Stimulated activated naive CD8-positive, alpha-beta T cell treated with anti-CD3 and anti-CD28 coated beads, Interleukin-15, amount 100 ng/mL, for 72 hours (primary cell): ENCODE data around the gene FCGR3B.
"Not testable (repeated sequence)": the region's sequence is repeated elsewhere in the genome, so short reads cannot be mapped to it uniquely, and the experiment has no call there.

ENCODE experiments used
- ATAC-seq: fragments of 150-1000 bp; cut with Tn5 transposase; 2 replicates; pipeline ENCODE4 v1.10.0; 2021; ENCODE audit warnings: mild to moderate bottlenecking, moderate library complexity
- DNase-seq, 2 donors: peaks; one replicate each; pipeline ENCODE4 v3.0.0; 2021 to 2022
- H3K27ac Mint-ChIP-seq, 2 donors: one replicate each; pipeline ENCODE4 v1.8.0; 2022; ENCODE audit warnings: mild to moderate bottlenecking in 2 of 2, mixed read lengths in 2 of 2, moderate library complexity in 2 of 2
- H3K27me3 Mint-ChIP-seq: one replicate; pipeline ENCODE4 v1.8.0; 2022; ENCODE audit warnings: mixed read lengths
- H3K4me1 Mint-ChIP-seq: one replicate; pipeline ENCODE4 v1.8.0; 2022; ENCODE audit warnings: mild to moderate bottlenecking, mixed read lengths
- H3K4me3 Mint-ChIP-seq, 2 donors: one replicate each; pipeline ENCODE4 v1.8.0; 2022; ENCODE audit warnings: mild to moderate bottlenecking in 2 of 2, mixed read lengths in 2 of 2, moderate library complexity in 1 of 2
- H3K9me3 Mint-ChIP-seq, 2 donors: one replicate each; pipeline ENCODE4 v1.8.0; 2022; ENCODE audit warnings: mixed read lengths in 2 of 2

The FCGR3B gene

DNA sequence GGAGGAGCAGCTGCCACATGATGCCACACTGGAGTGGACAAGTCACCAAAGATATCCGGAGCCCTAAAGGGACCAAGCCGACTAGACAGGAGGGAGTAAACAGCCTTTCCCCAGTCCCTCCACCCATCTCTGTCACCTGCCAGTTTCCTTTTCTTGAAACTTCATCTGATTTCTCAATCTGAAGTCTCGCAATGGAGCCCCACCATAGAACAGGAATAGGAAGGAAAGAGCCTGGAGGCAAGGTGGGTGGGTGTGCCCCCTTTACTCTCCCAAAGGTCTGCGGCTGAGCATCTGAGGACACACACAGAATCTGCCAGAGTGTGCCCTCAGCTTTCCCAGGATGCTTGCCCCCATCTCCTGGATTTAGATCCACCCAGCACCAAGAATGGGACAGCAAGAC, at the start of gene FCGR3B:
Gene FCGR3B (minus strand): TSS at position 101 of the 400 bp plus-strand sequence. CDS start 82 bp downstream, at position 19.
- Mint-ChIP-seq H3K27me3 (no peaks in the 10 kb centered on the region), H3K9me3 (peaks cover 0 to 5% of the 10 kb centered on the region in 2 donors), H3K4me1 (peaks cover 15% of the 10 kb centered on the region), H3K4me3 (no peak within 1 kb of the TSS), H3K27ac (no peak within 1 kb of the TSS)
- ATAC-seq (no peak), DNase-seq (no peak)

DNA sequence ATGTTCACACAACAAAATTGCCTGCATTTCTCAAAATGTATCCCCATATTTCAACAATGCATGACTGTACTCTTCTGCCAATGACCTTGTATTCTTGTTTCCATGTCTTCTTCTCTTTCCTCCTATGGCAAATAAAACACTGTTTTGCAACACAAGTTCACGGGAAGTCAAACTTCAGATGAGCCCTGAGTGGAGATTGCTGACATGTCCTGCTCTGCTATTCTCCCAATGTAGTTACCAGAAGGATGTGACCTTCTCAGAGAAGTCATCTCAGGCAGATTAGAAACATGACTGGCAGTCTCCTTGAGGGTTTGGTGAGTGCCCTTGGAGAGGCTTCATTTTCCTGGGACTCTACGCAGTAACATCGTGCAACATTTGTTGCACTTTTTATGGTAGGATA, 47.5 kb upstream of the FCGR3B start:
- DNase-seq (no peak), ATAC-seq (no peak)
- Mint-ChIP-seq H3K4me1 (peaks cover 11% of the 10 kb centered on the region), H3K27ac (no peak overlapping the region), H3K4me3 (no peak overlapping the region), H3K27me3 (peaks cover 11% of the 10 kb centered on the region), H3K9me3 (no peaks in the 10 kb centered on the region)

DNA sequence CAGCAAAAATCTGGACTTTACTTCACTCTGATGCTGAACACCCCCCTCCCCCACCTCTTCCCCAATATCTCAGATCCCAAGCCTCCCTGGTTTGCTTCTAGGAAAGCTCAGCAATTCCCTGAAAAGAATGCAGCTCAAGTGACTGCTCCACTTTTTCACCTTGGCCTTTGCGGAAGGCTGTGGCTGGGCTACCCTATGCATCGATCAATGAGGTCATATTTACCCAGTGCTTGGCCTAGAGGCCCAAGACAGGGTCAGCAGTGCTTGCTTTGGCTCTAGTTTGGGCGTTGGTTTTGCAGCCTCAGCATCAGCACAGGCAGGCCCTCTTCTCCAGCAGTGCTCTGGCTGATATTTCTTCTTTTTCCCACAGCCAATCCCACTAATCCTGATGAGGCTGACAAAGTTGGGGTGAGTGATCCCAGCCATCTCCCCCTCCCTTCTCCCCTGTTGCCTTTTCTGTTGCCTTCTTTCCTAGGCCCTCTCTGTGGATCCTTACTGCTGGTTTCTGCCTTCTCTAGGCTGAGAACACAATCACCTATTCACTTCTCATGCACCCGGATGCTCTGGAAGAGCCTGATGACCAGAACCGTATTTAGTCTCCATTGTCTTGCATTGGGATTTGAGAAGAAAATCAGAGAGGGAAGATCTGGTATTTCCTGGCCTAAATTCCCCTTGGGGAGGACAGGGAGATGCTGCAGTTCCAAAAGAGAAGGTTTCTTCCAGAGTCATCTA, 46.1 kb upstream of the FCGR3B start:
- ATAC-seq (no peak), DNase-seq (no peak)
- H3K9me3 Mint-ChIP-seq, result no peaks in the 10 kb centered on the region
- H3K27ac Mint-ChIP-seq, result no peak overlapping the region
- H3K4me1 Mint-ChIP-seq, result peaks cover 11% of the 10 kb centered on the region
- H3K27me3 Mint-ChIP-seq, result peaks cover 8% of the 10 kb centered on the region
- no peak overlapping the region for H3K4me3 Mint-ChIP-seq

DNA sequence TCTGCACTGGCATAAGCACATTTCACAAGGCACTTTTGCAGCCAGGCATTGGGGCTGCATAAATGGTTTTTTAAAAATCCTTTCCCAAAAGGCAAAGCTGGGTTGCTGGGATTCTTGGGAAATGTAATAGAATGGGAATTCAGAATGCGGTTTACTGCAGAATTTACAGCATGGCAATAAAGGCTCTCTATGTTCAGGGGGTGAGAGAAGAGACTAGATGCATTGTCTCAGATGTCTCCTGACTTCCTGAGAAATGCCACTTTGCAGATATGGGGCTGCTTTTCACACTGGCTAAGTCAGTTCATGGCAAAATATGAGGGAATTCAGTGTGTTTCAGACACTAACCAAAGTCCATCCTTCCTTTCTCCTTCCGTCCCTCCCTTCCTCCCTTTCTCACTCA, 45.5 kb upstream of the FCGR3B start:
- Mint-ChIP-seq H3K27ac (no peak overlapping the region), H3K4me3 (no peak overlapping the region), H3K9me3 (no peaks in the 10 kb centered on the region), H3K27me3 (peaks cover 8% of the 10 kb centered on the region), H3K4me1 (peaks cover 14% of the 10 kb centered on the region)
- DNase-seq (no peak), ATAC-seq (no peak)

DNA sequence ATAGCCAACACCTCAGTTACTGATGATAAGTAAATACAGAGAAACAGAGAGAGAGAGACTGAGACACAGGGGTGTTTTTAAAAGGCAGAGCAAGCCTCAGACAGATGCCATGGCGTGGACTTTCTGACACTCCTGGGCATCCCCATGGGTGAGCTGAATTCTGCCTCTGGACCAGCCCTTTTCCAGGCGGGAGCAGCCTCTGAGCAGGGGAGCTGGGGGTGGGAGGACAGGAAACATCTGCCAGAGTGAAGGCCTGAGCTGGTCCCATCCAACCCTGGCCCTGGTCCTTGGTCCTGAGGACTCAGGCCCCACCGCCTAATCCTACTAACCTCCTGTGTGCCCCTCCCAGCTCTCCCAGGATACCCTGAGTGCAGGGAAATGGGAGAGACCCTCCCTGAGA, 43.9 kb upstream of the FCGR3B start:
- H3K4me3 Mint-ChIP-seq, H3K9me3 Mint-ChIP-seq, DNase-seq, ATAC-seq, H3K27me3 Mint-ChIP-seq: not testable (repeated sequence)
- peaks cover 19% of the 10 kb centered on the region for H3K4me1 Mint-ChIP-seq
- H3K27ac Mint-ChIP-seq, result peak overlapping the region in 1 of 2 donors; percentile 27

DNA sequence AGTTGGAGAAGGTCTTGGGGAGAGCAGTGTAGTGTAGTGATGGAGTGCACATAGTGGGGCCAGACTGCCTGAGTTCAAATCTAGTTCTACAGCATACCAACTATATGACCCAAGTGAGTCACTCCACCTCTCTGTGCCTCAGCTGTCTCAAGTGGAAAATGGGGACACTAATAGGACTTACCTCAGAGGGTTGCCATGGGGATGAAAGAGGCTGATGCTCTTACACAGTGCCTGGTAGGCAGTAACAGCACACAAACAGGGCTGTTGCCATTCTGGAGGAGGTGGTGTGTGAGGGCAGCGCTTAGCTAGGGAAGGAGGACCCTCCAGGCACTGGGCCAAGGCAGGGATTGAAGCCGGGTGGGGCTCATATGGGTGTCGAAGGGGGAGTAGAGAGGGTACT, 43.5 kb upstream of the FCGR3B start:
- not testable (repeated sequence) for ATAC-seq, H3K27me3 Mint-ChIP-seq, H3K27ac Mint-ChIP-seq, H3K9me3 Mint-ChIP-seq, H3K4me3 Mint-ChIP-seq, DNase-seq
- peaks cover 19% of the 10 kb centered on the region for H3K4me1 Mint-ChIP-seq

DNA sequence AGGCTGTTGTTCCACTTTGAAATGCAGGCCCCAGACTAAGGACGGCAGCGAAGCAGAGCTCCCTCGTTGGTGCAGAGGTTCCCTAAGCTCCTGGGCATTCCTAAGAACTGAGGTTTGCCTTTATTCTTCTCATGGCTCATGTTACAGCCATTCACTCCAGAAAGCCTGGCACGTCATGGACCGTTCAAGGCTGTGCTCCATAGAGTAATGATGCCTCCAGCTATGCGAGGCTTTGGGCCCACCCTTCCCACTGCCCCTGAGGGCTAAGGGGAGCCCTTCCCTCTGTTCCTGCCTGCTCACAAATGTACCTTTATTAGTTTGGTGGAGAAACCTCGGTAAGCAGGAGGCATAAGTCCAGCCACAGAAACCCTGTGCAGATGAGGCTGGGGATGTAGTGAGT, 42.5 kb upstream of the FCGR3B start:
- H3K4me1 Mint-ChIP-seq, result peaks cover 19% of the 10 kb centered on the region
- DNase-seq, ATAC-seq, H3K27ac Mint-ChIP-seq, H3K9me3 Mint-ChIP-seq, H3K27me3 Mint-ChIP-seq, H3K4me3 Mint-ChIP-seq: not testable (repeated sequence)

DNA sequence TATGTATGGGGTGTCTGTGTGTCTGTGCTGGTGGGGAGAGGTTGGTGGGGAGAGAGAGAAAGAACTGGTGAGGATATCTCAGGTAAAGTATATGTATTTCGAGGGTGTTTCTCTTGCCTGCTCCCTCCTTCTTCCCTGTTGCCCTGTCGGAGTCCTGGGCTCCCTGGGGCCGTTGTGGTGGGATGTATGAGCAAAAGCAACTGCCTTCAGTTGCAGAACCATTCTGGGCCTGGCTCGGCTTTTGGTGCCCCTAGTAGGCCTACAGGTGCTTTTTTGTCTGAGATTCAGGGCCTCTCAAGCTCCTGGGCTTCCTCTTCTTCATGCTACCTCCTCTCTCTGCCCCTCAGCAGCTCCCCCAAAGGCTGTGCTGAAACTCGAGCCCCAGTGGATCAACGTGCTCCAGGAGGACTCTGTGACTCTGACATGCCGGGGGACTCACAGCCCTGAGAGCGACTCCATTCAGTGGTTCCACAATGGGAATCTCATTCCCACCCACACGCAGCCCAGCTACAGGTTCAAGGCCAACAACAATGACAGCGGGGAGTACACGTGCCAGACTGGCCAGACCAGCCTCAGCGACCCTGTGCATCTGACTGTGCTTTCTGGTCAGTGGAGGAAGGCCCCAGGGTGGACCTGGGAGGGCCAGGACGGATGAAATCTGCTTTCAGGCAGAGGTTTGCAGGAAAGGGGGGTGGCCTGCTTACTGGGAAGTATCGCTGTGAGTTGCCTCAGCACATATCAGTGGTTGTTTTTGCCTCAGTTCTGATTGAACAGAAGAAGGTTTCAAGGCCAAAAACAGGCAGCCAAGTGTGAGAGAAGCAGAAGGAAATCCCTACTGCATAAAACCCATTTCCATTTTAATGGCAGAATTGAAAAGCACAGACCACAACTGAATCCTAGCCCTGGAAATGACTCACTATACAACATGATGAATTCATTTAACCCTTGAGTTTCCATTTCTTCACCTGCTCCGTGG, 40.4 kb upstream of the FCGR3B start:
- H3K9me3 Mint-ChIP-seq, H3K27me3 Mint-ChIP-seq, DNase-seq: not testable (repeated sequence)
- H3K4me1 Mint-ChIP-seq, result peaks cover 19% of the 10 kb centered on the region
- H3K27ac Mint-ChIP-seq, result peak overlapping the region in 1 of 2 donors; percentile 12
- peak; percentile 77 for ATAC-seq
- peak overlapping the region in 1 of 2 donors; percentile 6 for H3K4me3 Mint-ChIP-seq

DNA sequence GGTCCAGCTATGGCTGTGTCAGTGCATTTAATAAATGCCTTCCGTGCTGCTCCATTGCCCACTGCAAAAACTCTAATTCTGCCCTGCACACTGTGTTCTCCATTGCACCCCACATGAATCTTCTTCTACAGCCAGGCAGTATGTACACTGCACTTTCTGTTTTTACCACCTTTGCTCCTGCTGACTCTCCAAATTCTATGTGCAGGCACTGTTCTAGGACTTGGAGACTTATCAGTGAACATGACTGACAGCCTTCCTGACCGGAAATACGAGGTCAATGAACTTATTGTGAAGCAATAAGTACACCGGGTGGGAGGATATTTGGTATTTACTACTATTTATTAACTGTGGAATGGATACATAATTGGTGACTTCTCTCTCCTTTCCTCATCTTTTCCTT, 33.7 kb upstream of the FCGR3B start:
- H3K4me3 Mint-ChIP-seq, DNase-seq, H3K27me3 Mint-ChIP-seq, ATAC-seq, H3K27ac Mint-ChIP-seq, H3K9me3 Mint-ChIP-seq, H3K4me1 Mint-ChIP-seq: not testable (repeated sequence)

DNA sequence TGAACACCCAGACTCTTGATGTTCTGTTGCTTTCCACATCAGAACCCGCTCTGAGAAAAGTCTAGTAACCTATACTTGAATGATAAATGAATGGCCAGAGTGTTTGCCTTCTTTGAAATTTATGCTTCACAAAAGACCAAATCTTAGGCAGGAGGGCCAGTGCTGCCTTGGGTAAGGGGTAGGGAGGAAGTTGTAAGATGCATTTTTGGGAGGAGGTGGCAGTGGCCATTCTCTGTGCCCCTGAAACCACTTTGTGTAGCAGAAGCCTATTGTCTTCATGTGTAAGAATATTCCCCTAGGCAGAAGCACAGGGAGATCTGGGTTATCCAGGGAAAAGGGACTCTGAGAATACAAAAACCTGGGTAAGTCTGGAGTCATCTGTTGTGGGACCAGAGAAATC, 32.6 kb upstream of the FCGR3B start:
- H3K9me3 Mint-ChIP-seq, H3K4me1 Mint-ChIP-seq, ATAC-seq, H3K4me3 Mint-ChIP-seq, DNase-seq, H3K27me3 Mint-ChIP-seq, H3K27ac Mint-ChIP-seq: not testable (repeated sequence)

DNA sequence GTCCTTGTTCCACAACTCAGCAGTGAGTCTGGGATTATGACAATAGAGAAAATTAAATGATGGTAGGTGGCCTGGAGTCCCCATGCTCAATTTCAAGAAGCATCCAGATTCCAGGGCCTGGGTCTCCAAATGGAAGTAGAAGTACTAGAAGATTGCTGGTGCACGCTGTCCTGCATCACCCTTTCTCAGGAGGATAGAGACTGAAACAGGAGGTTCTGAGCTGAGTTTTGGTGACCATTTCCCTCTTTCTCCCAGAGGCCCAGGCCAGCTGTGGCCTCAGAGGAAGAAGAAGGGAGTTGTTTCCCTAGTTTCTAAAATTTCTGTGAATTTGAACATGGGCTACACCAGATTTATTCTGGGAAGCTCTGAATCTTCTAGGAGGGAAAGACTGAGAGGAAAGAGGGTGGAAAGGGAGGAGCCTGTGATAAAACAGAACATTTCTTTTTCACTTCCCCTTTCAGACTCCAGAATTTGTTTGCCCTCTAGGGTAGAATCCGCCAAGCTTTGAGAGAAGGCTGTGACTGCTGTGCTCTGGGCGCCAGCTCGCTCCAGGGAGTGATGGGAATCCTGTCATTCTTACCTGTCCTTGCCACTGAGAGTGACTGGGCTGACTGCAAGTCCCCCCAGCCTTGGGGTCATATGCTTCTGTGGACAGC, 31.8 kb upstream of the FCGR3B start, which contains the start of gene FCGR2B:
Gene FCGR2B (plus strand): TSS at position 460 of the 656 bp plus-strand sequence. CDS start 99 bp downstream, at position 559.
- H3K4me3 Mint-ChIP-seq, ATAC-seq, H3K9me3 Mint-ChIP-seq, DNase-seq, H3K27ac Mint-ChIP-seq, H3K4me1 Mint-ChIP-seq, H3K27me3 Mint-ChIP-seq: not testable (repeated sequence)

DNA sequence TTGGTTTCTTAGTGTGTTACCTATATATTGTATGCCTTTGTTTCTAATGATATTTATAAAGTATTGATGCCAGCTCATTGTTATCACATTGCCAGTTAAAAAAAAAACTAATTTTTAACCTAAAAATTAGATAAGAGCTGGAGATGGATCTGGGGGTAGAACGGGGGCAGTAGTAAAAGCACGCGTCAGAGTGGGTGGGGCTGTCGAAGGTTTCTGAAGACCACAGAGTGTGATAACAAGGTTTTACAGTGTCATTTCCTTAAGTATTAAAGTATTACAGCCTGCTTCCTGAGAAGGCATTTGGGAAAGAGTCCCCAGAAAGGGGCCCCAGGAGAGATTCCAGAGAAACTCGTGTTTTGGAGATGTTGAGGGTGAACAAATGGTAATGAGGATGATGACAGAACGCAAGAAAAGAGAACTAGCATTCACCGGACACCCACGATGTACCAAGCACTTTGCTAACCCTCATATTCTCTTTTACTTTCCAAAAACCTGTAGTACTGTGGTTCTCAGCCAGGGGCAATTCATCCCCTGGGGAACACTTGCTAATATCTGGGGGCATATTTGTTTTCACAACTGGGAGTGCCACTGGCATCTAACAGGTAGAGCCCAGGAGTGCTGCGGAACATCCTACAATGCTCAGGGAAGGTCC, 30.8 kb upstream of the FCGR3B start:
- H3K4me1 Mint-ChIP-seq, DNase-seq, H3K9me3 Mint-ChIP-seq, H3K4me3 Mint-ChIP-seq, H3K27ac Mint-ChIP-seq, H3K27me3 Mint-ChIP-seq: not testable (repeated sequence)
- ATAC-seq, result peak; percentile 67

DNA sequence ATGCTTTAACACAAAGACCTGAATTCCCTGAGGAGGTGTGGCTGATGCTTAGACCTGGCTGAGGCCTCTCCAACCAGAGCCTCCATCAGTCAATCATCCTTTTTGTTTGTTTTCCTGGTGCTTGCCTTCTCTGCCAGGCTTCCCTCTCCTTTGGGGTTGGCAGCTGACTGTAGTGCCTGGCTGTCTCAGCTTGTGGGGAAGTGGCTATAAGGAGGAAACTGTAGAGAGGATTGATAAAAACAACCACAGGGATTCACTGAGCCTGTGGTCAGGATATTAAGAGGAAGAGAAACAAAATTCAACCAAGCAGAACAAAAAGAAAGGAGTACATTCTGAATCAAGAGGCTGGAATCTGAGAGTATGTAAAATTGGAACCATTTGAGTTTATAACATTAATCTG, 27.5 kb upstream of the FCGR3B start:
- ATAC-seq, H3K4me3 Mint-ChIP-seq, H3K9me3 Mint-ChIP-seq, H3K27ac Mint-ChIP-seq, H3K27me3 Mint-ChIP-seq, DNase-seq, H3K4me1 Mint-ChIP-seq: not testable (repeated sequence)

DNA sequence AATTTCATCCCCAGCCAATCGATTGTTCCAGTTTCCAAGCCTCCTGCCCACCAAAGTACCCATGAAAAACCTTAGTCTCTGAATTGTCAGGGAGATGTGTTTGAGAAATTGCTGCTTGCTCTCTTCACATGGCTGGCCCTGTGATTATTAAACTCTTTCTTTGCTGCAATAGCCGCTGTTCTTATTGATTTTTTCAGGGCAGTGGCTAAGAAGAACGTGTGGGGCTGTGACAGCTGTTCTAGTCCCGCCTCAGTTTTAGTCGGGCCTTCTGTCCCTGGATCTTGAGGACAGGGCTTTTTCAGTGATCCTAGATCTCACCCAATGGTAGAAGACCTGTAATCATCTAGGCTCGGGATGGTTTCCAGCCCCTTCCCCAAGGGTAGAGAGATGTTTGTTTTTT, 23.0 kb upstream of the FCGR3B start:
- H3K4me1 Mint-ChIP-seq, H3K27ac Mint-ChIP-seq, H3K9me3 Mint-ChIP-seq, H3K4me3 Mint-ChIP-seq, ATAC-seq, DNase-seq: not testable (repeated sequence)
- H3K27me3 Mint-ChIP-seq, result peaks cover 11% of the 10 kb centered on the region

DNA sequence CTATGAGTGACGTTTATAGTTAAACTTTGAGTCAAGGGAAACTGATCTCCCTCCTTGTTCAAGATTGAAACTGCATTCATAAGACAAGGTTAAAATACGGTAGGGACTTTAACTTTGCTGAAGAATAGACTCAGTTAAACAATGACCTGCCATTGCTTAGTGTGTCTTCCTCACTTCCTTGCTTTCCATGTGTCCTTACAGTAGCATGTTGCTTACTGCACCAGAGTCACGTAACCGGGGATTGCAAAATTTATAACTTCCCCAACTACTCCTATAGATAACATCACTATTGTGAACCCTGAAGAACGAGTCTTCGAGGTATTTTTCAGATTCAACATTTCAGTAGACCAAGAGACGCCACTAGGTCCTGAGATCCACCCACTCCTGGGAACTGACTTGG, 22.6 kb upstream of the FCGR3B start:
- H3K27me3 Mint-ChIP-seq, result peaks cover 11% of the 10 kb centered on the region
- not testable (repeated sequence) for DNase-seq, ATAC-seq, H3K4me3 Mint-ChIP-seq, H3K27ac Mint-ChIP-seq, H3K4me1 Mint-ChIP-seq, H3K9me3 Mint-ChIP-seq
